ENCODE data around the gene CLCA2. TPM values are rescaled to one million over a fixed set of nuclear protein-coding genes. Genes with fewer than 3 reads are reported as not detected.

The CLCA2 gene
- polyA plus RNA-seq = 276 to 518 TPM (median 407 TPM) in 3 replicates
- 70.1 TPM for polyA plus RNA-seq (2011; ENCODE audit: low read depth)
- 101 and 182 TPM in 2 replicates for polyA plus RNA-seq (2011; cell fraction: cytosol; rRNA removed)
- polyA plus RNA-seq (2011; cell fraction: nucleus; rRNA removed) = 524 and 583 TPM in 2 replicates
- polyA plus RNA-seq (2012; ENCODE audit: low replicate concordance) = 118 and 196 TPM in 2 replicates
- 78.1 to 457 TPM (median 341 TPM) in 3 replicates for polyA minus RNA-seq
- 162 TPM for polyA minus RNA-seq (2011; cell fraction: cytosol; rRNA and poly(A)+ RNA removed)
- 516 and 884 TPM in 2 replicates for polyA minus RNA-seq (2011; cell fraction: nucleus; rRNA and poly(A)+ RNA removed)

DNA sequence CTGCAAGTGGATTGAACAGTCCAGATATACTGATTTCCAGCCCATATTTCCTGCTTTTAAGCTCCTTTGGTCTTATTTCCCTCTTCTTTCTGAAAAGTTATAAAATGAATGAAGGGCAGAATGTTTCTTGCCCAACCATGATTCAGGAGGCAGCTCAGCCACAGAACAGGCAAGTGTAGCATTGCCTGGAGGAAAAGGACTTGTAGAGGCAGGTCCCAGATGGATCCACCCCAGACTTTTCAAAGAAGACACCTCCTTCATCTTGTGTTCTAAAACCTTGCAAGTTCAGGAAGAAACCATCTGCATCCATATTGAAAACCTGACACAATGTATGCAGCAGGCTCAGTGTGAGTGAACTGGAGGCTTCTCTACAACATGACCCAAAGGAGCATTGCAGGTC, at the start of gene CLCA2:
Gene CLCA2 (plus strand): TSS at position 299 of the 400 bp plus-strand sequence. CDS start 77 bp downstream, at position 376.
- H3K27me3 ChIP-seq (ENCODE audit: control insufficient read depth, extremely low read depth, insufficient read depth, low read length) = no peaks in the 10 kb centered on the region
- H3K4me1 ChIP-seq (ENCODE audit: control insufficient read depth, extremely low read depth, insufficient read depth, low read length) = peaks cover 62% of the 10 kb centered on the region
- peak within 1 kb of the TSS; percentile 5 for H2AFZ ChIP-seq (ENCODE audit: control insufficient read depth, low read length)
- peak within 1 kb of the TSS; percentile 89 for H3K4me2 ChIP-seq (ENCODE audit: control insufficient read depth, extremely low read depth, insufficient read depth, low read depth, low read length)
- peak within 1 kb of the TSS; percentile 71 for H3K9ac ChIP-seq (ENCODE audit: control insufficient read depth, extremely low read depth, insufficient read depth, low read length)
- peaks cover 4 to 18% of the 10 kb centered on the region in 2 experiments for H3K36me3 ChIP-seq (ENCODE audit: control insufficient read depth in 2 of 2, extremely low read depth in 1 of 2, insufficient read depth in 2 of 2, low read length in 2 of 2)
- FAIRE-seq (peak; percentile 97), DNase-seq (ENCODE audit: low read depth, low spot score) (peak; percentile 88)
- TF ChIP-seq EZH2 (IDR thresholded peaks at IDR 0.05; ENCODE audit: low read length) = no peak
- TF ChIP-seq CTCF (optimal IDR thresholded peaks at IDR 0.05 in 1 of 3, IDR thresholded peaks at IDR 0.05 in 1 of 3, conservative IDR thresholded peaks at IDR 0.05 in 1 of 3; ENCODE audit: extremely low read depth in 1 of 3, insufficient read depth in 2 of 3, low read length in 3 of 3) = no peak
- no peaks in the 10 kb centered on the region for H3K9me1 ChIP-seq (ENCODE audit: control insufficient read depth, extremely low read depth, insufficient read depth, low read length)
- peak within 1 kb of the TSS; percentile 77 for H3K27ac ChIP-seq (ENCODE audit: control insufficient read depth, insufficient read depth, low read length)
- peak within 1 kb of the TSS; percentile 47 to 79 (median 64) for H3K4me3 ChIP-seq (ENCODE audit: control insufficient read depth in 2 of 3, extremely low read depth in 1 of 3, insufficient read depth in 2 of 3, low read depth in 1 of 3, low read length in 3 of 3)
- dilution Hi-C loops (cut with MboI; ENCODE audit: extremely low pct_ligation_motif_present, low sequenced_read_pairs) = no loop called here
- no peaks in the 10 kb centered on the region for H3K9me3 ChIP-seq (ENCODE audit: control insufficient read depth, low read depth, low read length)
- no peaks in the 10 kb centered on the region for H4K20me1 ChIP-seq (ENCODE audit: control insufficient read depth, extremely low read depth, insufficient read depth, low read length)
- H3K79me2 ChIP-seq (ENCODE audit: control insufficient read depth, insufficient read depth, low read length) = peaks cover 31% of the 10 kb centered on the region

- Histone ChIP-seq H3K4me3 (ENCODE audit: control insufficient read depth in 2 of 3, extremely low read depth in 1 of 3, insufficient read depth in 2 of 3, low read depth in 1 of 3, low read length in 3 of 3) (no peak overlapping the region), H3K27me3 (ENCODE audit: control insufficient read depth, extremely low read depth, insufficient read depth, low read length) (no peaks in the 10 kb centered on the region), H3K9ac (ENCODE audit: control insufficient read depth, extremely low read depth, insufficient read depth, low read length) (no peak overlapping the region), H4K20me1 (ENCODE audit: control insufficient read depth, extremely low read depth, insufficient read depth, low read length) (no peaks in the 10 kb centered on the region), H3K79me2 (ENCODE audit: control insufficient read depth, insufficient read depth, low read length) (no peaks in the 10 kb centered on the region), H3K4me2 (ENCODE audit: control insufficient read depth, extremely low read depth, insufficient read depth, low read depth, low read length) (no peak overlapping the region), H3K27ac (ENCODE audit: control insufficient read depth, insufficient read depth, low read length) (no peak overlapping the region), H3K36me3 (ENCODE audit: control insufficient read depth in 2 of 2, extremely low read depth in 1 of 2, insufficient read depth in 2 of 2, low read length in 2 of 2) (peaks cover 3 to 5% of the 10 kb centered on the region in 2 experiments), H3K9me3 (ENCODE audit: control insufficient read depth, low read depth, low read length) (no peaks in the 10 kb centered on the region), H3K9me1 (ENCODE audit: control insufficient read depth, extremely low read depth, insufficient read depth, low read length) (no peaks in the 10 kb centered on the region), H2AFZ (ENCODE audit: control insufficient read depth, low read length) (no peak overlapping the region), H3K4me1 (ENCODE audit: control insufficient read depth, extremely low read depth, insufficient read depth, low read length) (no peaks in the 10 kb centered on the region)
- FAIRE-seq (no peak), DNase-seq (ENCODE audit: low read depth, low spot score) (no peak)
- no peak for TF ChIP-seq EZH2 (IDR thresholded peaks at IDR 0.05; ENCODE audit: low read length)
- no peak for TF ChIP-seq CTCF (optimal IDR thresholded peaks at IDR 0.05 in 1 of 3, IDR thresholded peaks at IDR 0.05 in 1 of 3, conservative IDR thresholded peaks at IDR 0.05 in 1 of 3; ENCODE audit: extremely low read depth in 1 of 3, insufficient read depth in 2 of 3, low read length in 3 of 3)
- dilution Hi-C loops (cut with MboI; ENCODE audit: extremely low pct_ligation_motif_present, low sequenced_read_pairs) = no loop called here
Observed at GRCh38 chr1:86375688-86376087, 48.3 kb upstream of the CLCA2 start.

Measured in keratinocyte (primary cell).